ENCODE results near the gene PACRG.

DNA sequence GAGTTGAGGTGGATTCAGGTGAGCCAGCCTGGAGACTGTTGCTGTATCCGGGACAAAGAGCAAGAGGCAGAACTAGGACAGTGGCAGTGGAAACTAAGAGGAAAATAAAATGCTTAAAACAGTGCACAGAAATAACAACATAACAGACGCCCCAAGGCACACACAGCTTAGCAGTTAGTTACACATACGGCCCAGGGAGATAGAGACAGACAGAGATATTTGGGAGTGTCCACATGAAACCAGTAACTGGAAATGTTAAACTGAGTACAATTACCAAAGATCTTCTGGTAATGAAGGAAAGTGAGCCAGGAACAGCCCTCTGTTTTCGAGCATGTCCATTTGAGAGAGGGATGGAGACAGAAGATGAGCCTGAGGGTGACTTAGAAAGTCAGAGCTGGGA lies 449.2 kb downstream of the PACRG start:
- no peak for TF ChIP-seq CTCF (IDR thresholded peaks at IDR 0.05; ENCODE audit: extremely low read depth in 1 of 2, insufficient read depth in 1 of 2, low read depth in 1 of 2, low read length in 2 of 2)
- no peak for TF ChIP-seq EZH2 (IDR thresholded peaks at IDR 0.05; ENCODE audit: borderline replicate concordance, low read depth, low read length, severe bottlenecking)
- TF ChIP-seq POLR2AphosphoS5 (IDR thresholded peaks at IDR 0.05; ENCODE audit: insufficient read depth, low read depth, low read length) = no peak
- TF ChIP-seq MYC (IDR thresholded peaks at IDR 0.05; ENCODE audit: low read depth, low read length) = no peak
- TF ChIP-seq POLR2A (IDR thresholded peaks at IDR 0.05; ENCODE audit: low read depth, low read length) = no peak
- TF ChIP-seq JUN (IDR thresholded peaks at IDR 0.05; ENCODE audit: borderline replicate concordance, insufficient read depth, insufficient read length, low read depth) = no peak
- no peak for TF ChIP-seq MAX (IDR thresholded peaks at IDR 0.05; ENCODE audit: insufficient read depth, insufficient read length)
